AG04449 (cell line): ENCODE measurements around the gene SLC25A6.
"Not testable (repeated sequence)": the region's sequence is repeated elsewhere in the genome, so short reads cannot be mapped to it uniquely, and the experiment has no call there.

Experiments
- CTCF ChIA-PET: fragments of 350-600 bp; formaldehyde crosslinking; extraction: SDS; loops from one replicate; lab custom pipeline; 2021; ENCODE audit warnings: antibody characterized with exemption; lab: Yijun Ruan, JAX
- POLR2A ChIA-PET: fragments of 400-600, 350-600 bp; formaldehyde crosslinking; extraction: SDS; loops from one replicate; lab custom pipeline; 2020; ENCODE audit warnings: antibody characterized with exemption, inconsistent platforms; lab: Yijun Ruan, JAX
- DNase-seq: peaks from one replicate; pipeline ENCODE4 v3.0.0-alpha.2; 2010; ENCODE audit warnings: low read depth, low spot score
- H3K4me3 ChIP-seq: 2 replicates; pipeline ENCODE4 v1.5.1; 2011; ENCODE audit warnings: low read depth, mild to moderate bottlenecking, control low read depth, low read length
- TF ChIP-seq, protein P1 (sequence below): IDR thresholded peaks from one replicate; pipeline ENCODE4 v1.5.1; 2011; ENCODE audit warnings: mild to moderate bottlenecking, moderate library complexity, low read length, control low read depth, inconsistent platforms; ENCODE audit not compliant: insufficient read depth; ENCODE audit errors: missing control alignments

The SLC25A6 gene

DNA sequence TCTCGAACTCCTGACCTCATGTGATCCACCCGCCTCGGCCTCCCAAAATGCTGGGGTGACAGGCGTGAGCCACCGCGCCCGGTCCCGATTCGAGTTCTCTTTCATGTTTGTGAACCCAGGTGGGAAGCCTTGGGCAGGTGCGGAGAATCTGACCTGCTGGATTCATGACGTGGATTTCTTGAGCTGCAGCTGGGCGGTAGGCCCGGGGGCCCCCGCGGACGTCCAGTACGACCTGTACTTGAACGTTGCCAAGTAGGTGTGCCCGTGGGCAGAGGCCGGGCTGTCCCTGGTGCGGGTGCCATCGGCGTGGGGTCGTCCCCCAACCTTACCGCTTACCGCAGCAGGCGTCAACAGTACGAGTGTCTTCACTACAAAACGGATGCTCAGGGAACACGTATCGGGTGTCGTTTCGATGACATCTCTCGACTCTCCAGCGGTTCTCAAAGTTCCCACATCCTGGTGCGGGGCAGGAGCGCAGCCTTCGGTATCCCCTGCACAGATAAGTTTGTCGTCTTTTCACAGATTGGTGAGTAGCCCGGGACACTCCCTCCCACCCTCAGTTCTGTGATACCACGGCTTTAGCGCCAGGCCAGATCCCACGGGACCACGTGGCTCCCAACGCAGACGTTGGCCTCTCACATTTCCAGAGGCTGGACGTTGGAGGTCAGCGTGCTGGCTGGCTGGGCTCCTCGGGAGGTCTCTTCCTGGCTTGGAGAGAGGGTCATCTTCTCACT is 39.8 kb downstream of the SLC25A6 start:
- TF ChIP-seq, protein P1, sequence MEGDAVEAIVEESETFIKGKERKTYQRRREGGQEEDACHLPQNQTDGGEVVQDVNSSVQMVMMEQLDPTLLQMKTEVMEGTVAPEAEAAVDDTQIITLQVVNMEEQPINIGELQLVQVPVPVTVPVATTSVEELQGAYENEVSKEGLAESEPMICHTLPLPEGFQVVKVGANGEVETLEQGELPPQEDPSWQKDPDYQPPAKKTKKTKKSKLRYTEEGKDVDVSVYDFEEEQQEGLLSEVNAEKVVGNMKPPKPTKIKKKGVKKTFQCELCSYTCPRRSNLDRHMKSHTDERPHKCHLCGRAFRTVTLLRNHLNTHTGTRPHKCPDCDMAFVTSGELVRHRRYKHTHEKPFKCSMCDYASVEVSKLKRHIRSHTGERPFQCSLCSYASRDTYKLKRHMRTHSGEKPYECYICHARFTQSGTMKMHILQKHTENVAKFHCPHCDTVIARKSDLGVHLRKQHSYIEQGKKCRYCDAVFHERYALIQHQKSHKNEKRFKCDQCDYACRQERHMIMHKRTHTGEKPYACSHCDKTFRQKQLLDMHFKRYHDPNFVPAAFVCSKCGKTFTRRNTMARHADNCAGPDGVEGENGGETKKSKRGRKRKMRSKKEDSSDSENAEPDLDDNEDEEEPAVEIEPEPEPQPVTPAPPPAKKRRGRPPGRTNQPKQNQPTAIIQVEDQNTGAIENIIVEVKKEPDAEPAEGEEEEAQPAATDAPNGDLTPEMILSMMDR = no peak
- DNase-seq = no peak
- POLR2A ChIA-PET = no interaction called here
- CTCF ChIA-PET = no interaction called here
- no peak overlapping the region for H3K4me3 ChIP-seq

DNA sequence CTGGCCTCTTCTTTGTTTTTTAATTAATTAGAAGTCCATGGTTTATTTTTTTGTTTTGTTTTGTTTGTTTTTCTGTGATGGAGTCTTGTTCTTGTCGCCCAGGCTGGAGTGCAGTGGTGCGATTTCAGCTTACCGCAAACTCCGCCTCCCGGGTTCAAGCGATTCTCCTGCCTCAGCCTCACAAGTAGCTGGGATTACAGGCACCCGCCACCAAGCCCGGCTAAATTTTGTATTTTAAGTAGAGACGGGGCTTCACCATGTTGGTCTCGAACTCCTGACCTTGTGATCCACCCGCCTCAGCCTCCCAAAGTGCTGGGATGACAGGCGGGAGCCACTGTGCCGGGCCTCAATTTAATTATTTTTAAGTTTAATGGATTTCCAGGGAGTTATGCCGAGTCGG is 42.3 kb downstream of the SLC25A6 start:
- DNase-seq, H3K4me3 ChIP-seq, POLR2A ChIA-PET, CTCF ChIA-PET: not testable (repeated sequence)

DNA sequence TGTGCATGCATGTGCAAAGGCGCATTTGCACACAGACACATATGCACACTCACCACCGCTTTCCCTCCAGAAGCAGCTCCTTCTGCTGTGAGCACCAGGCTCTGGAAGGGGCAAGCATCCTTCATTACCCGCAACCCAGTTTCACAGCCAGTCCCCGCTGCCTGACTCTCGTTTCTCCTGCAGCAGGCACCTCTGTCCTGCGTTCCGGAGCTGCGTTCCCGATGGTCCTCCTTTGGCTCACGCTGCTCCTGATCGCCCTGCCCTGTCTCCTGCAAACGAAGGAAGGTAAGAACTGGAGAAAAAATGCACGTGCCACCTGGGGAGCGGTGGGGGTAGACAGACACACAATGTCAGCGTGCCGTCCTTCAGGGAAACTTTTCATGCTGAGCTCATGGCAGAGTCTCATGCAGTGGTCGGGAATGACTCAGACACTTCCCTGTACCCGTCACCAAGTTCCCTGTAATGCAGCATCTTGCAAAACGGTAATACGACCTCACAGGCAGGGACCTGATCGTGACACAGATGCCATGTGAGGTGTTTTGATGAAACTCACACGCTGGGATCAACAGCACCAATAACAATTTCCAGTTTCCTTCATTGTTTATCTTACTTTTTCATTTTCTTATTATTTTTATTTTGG is 50.2 kb downstream of the SLC25A6 start:
- POLR2A ChIA-PET = no interaction called here

DNA sequence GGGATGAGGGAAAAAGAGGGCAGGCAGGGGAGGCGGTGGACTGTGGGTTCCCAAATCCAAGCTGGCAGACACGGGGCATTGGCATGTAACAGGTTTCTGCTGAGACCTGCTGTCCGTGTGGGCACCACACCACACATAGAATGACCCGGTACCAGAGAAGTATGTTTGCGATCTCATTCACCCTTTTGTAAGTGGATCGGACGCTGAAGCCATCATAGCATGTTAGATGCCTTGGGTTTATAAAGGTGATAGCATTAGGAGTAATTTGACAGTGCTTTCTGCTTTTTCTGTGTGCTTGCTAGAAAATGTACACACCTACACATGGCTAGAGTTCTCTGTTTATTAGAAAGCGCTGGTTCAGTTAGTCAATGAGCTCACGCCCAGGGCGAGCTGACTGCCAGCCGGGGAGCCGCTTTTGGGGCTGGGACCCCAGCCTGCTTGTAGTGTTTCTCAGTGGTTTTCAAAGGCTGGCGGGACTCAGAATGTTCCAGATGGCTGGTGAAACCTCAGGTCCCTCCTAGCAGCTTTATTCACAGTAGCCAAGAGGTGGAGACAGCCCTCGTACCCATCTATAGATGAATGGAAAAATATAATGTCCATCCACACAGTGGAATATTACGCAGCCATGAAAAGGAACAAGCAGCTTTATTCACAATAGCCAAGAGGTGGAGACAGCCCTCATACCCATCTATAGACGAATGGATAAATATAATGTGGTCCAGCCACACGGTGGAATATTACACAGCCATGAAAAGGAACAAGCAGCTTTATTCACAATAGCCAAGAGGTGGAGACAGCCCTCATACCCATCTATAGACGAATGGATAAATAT is 54.7 kb downstream of the SLC25A6 start:
- ChIA-PET CTCF (no interaction called here), POLR2A (no interaction called here)
- TF ChIP-seq, protein P1 = no peak
- no peak for DNase-seq
- H3K4me3 ChIP-seq = peak overlapping the region; percentile 23; the same call in 1 of the 2 replicates

More for the DNA sequence above, 50.2 kb downstream of the SLC25A6 start:
- H3K4me3 ChIP-seq = no peak overlapping the region
- TF ChIP-seq, protein P1 = no peak
- CTCF ChIA-PET = no interaction called here
- DNase-seq = no peak

DNA sequence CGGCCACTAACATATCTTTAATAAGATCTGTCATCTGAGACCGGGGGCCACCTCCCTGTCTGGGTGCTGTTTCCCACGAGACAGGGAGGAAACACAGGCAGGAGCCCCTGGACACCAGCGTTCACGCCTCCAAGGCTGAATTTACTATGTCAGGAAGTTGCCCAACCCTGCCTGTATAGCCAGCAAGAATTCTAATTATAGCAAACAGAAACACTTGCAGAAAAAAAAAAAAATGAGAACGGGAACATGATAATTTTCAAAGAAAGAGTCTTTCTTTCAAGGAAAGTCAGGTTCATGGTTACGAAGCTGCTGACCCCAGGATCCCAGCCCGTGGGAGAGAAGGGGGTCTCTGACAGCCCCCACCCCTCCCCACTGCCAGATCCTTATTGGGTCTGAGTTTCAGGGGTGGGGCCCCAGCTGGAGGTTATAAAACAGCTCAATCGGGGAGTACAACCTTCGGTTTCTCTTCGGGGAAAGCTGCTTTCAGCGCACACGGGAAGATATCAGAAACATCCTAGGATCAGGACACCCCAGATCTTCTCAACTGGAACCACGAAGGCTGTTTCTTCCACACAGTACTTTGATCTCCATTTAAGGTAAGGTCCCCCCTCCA is 55.5 kb downstream of the SLC25A6 start, which contains the start of gene IL3RA:
Gene IL3RA, plus strand, starts transcription at position 455 of the 613 bp plus-strand sequence. CDS start 4,981 bp downstream, outside the sequence.
- ChIA-PET POLR2A (no interaction called here), CTCF (no interaction called here)
- TF ChIP-seq, protein P1 = no peak
- H3K4me3 ChIP-seq = peak within 1 kb of the TSS; percentile 23; the same call in 1 of the 2 replicates
- no peak for DNase-seq
